ENCODE results near the gene IL16.
"Not testable (repeated sequence)": the region's sequence is repeated elsewhere in the genome, so short reads cannot be mapped to it uniquely, and the experiment has no call there.

IL16 gene

GRCh38 chr15:81196576-81197254 is at the start of gene IL16:
IL16 (plus strand) TSS chr15:81196879; CDS start chr15:81225400, 28,521 bp downstream.
- DNase-seq = no peak

GRCh38 chr15:81151389-81151788 is 45.3 kb upstream of the IL16 start:
- no peak for DNase-seq

GRCh38 chr15:81152339-81152738 is 44.3 kb upstream of the IL16 start:
- DNase-seq = no peak

DNA sequence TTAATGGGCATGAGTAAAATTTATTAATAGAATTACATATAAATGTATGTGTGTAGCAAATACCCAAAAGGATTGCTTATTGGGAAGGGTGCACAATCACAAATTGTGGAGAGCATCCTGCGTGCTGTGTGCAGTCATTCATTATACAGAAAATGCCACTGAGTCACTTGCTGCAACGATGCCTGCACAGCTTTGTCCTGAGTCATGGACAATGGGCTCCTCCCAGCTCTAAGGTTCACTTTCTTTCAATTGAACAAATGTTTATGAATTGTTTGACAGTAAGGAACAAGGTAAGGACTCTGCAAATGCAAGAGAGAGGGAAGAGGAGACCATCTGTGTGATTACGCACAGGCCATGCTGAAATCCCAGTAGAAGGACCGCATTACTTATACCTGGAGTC is 43.9 kb upstream of the IL16 start:
- no peak for DNase-seq

GRCh38 chr15:81155375-81156218 is 41.1 kb upstream of the IL16 start:
- DNase-seq = peak in 1 of 2 donors; percentile 35

- DNase-seq = no peak
Measured at GRCh38 chr15:81156324-81156723, 40.4 kb upstream of the IL16 start.

DNA sequence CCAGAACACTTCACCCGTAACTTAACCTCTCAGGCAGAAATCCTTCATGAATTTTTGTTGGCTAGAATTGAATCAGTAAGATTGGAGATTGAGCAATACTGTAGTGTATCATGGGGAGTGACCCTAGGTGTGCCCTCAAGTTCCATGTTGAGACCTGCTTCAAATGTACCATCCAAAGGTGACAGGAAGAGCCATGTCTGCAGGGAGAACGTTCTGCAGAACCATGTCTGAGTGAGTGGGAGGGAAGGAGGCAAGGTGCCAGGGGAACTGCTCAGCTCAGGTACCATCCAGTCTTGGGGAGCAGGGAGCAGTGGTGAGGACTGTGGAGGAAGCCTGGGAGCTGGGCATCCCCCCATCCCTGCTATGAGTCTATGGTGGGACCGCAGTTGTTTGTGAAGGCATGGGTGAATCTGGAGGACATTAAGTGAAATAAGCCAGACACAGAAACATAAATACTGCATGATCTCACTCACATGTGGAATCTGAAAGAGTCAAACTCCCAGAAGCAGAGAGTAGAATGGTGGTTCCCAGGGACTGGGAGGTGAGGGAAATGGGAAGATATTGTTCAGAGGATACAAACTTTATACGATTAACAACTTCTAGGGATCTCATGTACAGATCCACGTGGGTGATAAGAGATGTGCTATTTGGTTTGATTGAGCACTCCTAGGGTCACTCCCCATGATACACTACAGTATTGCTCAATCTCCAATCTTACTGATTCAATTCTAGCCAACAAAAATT is 39.3 kb upstream of the IL16 start:
- DNase-seq = no peak

- DNase-seq = no peak
Measured at GRCh38 chr15:81157939-81158223, 38.8 kb upstream of the IL16 start.

- not testable (repeated sequence) for DNase-seq
Measured at GRCh38 chr15:81158561-81158960, 38.1 kb upstream of the IL16 start.

DNA sequence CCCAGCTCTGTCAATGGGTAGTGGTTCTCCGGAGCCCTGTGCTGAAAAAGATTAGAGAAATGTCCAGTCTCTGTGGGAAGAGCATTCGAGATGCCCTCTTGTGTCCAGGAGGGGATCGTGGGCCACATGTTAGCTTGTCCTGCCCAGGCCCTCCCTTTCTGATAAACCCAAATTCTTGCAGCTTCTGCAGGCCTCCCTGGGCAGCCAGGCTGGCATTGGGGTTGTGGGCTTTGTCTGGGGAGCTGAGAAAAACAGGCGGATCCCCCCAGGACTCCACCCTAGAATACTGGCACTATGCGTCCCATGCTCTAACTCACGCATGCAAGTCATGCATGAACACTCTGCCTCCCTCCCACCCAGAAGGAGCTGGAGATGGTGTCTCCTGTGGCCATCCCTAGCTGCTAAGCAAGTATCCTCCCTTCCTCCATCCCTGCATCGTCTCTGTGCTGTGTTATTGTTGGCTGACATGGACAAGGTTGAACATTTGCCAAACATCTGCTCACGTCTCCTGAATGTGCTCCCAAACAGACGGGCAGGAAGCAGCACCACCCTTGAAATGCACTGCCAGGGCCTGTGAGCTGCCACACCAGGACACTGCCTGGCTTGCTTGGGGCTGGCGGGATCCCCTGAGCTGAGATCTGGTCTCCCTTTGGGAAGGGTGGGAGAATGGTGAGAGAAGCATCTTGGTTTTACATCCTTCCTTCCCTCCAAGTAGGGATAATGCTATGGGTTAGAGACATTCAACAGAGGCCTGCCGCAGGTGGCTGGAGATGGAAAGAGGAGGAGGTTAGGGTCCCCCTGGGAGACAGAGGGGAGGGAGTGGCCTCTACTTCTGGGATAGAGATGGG is 36.1 kb upstream of the IL16 start:
- no peak for DNase-seq

DNA sequence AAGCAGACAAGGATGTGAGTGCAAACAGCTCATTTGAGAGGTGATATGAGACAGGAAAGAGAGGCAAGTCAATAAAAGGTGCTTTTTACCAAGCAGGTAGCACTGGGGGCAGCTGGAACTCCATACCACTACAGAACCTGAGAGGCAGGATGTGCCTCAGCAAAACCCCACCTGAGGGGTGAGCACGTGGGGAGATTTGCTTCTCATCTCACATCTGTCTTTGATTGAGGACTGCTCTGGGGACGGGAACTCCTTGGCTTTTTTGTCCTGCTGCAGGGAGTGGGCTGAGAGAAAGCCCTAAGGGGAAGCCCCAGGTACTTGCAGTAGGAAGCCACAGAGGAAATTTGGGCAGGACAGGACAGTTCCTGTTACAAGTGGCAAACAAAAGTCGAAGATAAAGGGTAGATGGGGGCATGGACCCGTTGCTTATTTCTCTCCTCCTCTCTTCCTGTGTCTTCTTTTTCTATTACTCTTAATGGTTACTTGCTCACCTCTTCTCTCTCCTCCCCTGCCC is 35.5 kb upstream of the IL16 start:
- no peak for DNase-seq

GRCh38 chr15:81161851-81162250 is 34.8 kb upstream of the IL16 start:
- no peak for DNase-seq

DNA sequence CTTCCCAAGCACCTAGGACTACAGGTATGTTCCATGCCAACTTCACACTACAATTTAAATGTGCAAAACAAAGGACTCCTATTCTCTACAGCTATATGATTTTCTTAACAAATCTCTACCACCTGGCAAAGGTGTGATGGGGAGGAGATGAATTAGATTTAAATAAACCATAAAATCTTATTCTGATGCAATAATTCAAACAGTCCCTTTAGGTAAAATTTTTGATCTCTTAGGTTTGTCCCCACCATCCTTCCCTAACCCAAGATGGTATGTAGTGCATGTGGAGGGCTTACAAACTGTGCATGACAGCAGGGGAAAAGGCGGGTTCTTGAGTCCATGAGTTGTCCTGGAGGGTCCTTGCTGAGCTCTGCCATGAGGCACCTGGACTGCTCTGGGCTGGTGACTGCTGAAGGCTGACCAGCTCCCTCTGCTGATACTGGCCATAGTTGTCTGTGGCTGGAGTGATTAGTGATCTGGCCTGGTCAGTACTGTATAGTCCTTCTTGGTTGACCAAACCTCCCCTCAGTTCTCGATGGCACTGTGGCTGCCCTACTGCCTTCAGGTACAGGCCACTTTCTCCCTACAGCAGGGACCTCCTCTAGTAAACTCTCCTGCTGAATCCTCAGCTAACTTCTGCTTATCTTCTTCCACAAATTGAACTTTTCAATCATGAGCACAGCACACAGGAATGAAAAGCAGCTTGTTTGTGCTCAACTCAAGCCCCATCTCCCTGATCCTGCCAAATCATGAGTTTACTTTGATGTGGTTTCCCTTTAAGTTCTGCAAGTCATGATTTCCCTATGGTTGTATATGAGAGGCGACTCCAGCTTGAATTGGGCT is 32.5 kb upstream of the IL16 start:
- peak in 1 of 2 donors; percentile 35 for DNase-seq

DNA sequence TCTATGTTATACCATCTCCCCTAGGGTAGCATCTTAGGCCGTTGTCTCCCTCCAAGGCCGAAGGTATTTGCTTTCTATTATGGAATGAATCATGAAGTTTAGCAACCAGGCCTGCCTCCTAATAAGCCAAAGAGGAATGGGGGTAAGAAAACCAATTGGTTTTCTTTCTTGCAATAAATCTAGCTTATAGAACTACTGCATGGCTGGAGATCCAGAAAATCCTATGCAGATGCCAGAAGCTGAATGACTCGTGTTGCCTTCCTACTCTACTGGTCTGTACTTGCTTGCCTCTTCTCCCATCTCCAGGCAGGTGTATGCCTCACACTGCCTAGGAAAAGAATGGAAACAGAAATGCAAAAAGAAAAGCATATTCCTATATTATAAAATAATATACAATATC is 31.1 kb upstream of the IL16 start:
- no peak for DNase-seq

- no peak for DNase-seq
Measured at GRCh38 chr15:81166636-81167305, 29.9 kb upstream of the IL16 start.

DNA sequence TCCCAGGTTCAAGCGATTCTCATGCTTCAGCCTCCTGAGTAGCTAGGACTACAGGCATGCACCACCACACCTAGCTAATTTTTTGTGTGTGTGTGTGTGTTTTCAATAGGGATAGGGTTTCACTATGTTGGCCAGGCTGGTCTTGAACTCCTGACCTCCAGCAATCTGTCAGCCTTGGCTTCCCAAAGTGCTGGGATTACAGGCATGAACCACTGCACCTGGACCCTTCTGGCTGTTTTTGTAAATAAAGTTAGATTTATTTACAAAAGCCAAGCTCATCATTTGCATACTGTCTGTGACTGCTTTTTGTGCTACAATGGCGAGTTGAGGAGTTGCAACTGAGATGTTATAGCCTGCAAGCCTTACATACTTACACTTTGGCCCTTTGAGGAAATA is 28.6 kb upstream of the IL16 start:
- DNase-seq = no peak

GRCh38 chr15:81168644-81169043 is 28.0 kb upstream of the IL16 start:
- no peak for DNase-seq

DNA sequence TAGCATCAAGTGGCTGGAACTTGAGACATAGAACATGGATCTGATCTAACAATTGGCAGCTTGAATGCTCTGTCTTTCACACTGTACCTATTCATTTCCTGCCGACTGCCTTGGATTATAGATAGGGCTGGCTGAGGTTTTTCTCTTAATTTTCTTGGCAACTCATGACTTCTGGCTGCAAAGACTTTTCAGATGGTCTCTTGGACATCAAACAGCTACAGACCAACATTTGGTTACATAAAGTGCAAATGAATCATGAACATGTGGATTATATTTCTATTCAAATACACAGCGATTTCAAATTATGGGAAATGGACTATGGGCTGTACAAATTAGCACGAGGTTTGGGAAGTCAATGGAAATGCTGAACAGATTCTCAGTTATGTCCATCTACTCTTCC is 26.2 kb upstream of the IL16 start:
- DNase-seq = no peak

DNA sequence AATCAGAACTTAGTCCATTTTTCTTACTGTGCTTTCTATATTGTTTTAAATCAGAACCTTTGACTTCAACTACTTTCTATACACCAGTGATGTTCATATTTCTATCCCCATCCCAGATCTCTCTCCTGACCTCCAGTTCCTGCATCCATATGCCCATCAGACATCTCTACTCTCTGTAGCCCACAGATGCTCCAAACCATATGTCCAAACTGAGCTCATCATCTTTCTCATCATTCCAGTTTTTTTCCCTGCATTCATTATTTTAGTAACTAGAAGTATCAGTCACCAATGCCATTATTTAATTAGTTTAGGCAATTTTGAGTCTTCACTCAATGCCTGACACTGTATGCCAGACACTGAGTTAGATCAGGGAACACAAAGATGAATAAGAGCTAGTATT is 25.4 kb upstream of the IL16 start:
- no peak for DNase-seq

DNA sequence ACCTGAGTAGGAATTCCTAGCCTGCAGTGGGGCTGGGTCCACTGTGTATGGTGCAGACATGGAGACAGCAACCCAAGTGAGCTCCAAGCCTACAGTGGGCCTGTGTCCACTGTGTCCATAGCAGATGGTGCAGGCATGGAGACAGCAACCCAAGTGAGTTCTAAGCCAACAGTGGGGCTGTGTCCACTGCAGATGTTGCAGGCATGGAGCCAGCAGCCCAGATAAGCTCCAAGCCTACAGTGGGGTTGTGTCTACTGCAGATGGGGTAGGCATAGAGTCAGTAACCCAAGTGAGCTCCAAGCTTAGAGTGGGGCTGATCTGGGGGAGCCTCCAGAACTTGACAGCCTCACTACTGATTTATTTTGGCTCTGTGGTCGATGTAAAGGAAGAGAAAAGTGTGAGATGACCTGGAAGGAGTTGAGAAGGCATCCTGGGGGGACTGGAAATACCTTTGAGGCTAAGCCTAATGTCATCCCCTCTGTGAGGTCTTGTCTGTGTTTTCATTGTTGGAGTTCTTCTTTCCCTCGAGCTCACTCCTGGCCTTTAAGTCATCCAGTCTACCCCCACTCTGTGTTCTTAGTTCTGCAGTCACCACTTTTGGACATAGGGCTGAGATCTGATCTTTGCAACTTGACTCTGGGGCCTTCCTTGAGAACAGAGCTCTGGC is 22.4 kb upstream of the IL16 start:
- DNase-seq = no peak

All from bone marrow (tissue), 2 donors.